NCI-H1105 (cell line): ENCODE measurements around the gene KLHDC7B.
A peak's percentile ranks its signal among the peaks of the same experiment; 100 is the strongest.
"Not testable (repeated sequence)": the region's sequence is repeated elsewhere in the genome, so short reads cannot be mapped to it uniquely, and the experiment has no call there.

Experiments used
- DNase-seq: peaks from one replicate; lab custom pipeline; 2025; lab: John Stamatoyannopoulos, UW

The KLHDC7B gene

DNA sequence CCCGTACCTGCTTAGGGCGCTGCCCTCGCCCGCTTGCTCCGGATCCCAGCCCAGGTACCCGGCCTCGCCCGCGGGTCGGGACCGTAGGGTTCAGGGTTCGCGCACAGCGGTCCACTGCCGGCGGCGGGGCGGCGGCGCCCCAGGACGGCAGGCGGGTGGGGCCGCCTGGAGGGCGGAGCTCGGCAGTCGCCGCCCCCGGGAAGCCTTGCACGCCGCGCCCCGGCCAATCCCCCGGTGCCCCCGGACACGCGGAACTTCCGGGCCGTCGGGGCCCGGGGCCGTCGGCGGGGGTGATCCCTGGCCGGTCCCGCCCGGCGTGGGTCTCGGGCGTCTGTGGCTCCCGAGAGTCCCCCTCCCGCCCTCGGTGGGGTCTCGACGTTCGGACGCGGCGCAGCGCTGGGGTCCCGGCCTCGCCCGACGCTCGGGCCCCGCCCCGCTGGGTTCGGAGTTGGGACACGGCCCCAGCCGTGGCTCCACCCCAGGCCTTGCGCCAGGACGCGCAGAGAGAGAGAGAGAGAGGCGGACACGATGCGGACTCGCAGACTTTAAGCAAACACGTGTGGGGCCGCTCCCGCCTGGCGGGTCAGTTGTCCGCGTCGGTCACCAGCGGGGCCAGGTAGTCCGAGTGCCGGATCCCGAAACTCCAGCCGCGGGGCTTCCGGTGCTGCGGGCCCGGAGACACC lies 15.7 kb upstream of the KLHDC7B start, which contains the start of gene TYMP:
TSS of gene TYMP (minus strand) at position 116 of the 683 bp plus-strand sequence. CDS start 303 bp downstream, outside the sequence.
- DNase-seq: no peak

DNA sequence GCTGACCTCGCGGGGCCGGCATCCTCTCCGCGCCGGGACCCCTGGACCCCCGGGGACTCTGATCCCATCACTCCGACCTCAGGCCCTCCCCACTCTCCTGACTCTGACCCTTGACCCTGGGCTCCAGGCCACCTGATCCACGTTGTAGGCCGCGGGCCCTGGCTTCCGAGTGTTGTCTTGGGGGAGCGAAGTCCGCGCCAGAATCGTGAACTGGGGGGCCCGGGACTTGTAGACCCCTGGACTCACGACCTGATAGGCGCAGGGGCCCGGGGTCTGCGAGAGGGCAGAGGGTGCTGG lies 15.2 kb upstream of the KLHDC7B start:
- DNase-seq: no peak

DNA sequence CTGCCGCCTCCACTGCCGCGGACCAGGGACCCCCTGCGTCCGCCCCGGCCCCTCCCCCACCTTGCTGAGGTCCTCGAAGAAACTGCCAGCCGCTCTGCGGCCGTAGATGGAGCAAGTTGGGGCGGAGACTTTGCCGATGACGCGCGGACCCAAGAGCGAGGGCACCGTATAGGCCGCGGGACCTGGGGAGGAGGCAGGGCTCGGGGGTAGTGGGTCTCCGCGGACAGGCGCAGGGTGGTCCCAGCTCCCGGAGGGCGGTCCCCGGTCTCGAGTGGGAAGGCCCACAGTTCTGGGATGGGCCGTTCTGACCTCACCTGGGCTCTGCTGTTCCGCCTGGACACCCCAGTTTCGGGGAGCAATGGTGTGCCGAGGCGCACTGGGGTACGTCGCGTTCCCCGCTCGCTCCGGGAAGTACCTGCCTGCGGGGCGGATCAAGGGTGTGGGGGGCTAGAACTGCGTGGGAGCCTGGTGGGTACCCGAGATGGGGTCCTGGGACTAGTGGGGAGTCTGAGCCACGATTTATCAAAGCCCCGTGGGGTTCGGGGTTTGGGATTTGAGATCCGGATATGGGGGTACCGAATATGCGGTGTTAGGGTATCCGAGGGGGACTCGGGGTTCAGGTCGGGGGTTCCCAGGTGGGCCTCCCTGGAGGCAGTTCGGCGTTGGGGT lies 14.7 kb upstream of the KLHDC7B start:
- DNase-seq: peak; percentile 56

DNA sequence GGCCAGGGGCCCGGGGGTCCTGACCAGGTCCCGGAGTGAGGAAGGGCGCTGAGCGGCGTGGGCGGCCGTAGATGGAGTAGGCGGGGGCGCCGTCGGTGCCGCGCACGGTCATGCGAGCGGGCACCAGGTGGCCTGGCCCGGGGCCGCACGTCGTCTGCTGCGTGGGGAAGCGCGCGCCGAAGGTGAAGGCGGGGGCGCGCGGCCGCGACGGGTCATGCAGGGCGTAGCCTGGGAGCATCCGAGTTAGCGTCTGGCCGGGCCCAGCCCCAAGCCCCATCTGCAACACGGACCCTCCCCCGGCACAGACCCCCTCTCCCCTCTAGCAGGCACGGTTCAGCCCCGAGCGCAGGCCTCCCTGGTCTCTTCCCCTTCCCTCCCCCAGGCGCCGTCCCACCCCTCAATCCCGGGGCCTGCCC lies 14.1 kb upstream of the KLHDC7B start:
- DNase-seq: peak; percentile 44

DNA sequence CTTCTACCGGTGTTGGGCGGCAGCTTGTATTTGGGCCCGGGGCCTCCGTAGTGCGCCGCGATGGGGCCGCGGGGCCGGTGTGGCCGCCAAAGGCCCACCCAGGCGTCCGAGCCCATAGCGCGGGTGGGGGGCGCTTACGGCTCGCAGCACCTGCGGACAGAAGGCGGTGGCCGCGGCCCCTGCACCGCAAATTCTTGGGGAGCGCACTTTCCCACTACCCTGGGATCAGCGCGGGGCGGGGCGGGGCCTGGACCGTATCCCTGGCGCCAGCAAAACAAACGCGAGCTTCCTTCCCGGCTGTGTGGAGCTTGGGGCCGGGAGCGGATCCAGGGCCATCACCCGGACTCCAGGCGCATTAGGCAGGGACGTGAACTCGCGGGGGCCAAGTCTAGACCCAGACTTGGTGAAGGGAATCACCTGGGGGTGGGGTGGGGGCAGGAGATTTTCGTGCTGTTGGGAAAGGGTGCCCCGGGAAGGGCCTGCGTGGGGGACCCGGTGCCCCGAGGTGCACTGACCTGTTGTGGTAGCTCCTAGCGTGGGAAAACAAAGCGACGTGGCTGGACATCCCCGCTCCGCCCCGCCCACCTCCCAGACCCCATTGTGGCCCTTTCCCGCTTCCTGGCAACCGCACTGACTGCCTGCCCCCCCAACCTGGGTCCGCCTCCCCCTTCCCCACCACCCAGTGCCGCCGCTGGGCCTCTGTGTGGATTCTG lies 13.6 kb upstream of the KLHDC7B start:
- DNase-seq: peak; percentile 47

DNA sequence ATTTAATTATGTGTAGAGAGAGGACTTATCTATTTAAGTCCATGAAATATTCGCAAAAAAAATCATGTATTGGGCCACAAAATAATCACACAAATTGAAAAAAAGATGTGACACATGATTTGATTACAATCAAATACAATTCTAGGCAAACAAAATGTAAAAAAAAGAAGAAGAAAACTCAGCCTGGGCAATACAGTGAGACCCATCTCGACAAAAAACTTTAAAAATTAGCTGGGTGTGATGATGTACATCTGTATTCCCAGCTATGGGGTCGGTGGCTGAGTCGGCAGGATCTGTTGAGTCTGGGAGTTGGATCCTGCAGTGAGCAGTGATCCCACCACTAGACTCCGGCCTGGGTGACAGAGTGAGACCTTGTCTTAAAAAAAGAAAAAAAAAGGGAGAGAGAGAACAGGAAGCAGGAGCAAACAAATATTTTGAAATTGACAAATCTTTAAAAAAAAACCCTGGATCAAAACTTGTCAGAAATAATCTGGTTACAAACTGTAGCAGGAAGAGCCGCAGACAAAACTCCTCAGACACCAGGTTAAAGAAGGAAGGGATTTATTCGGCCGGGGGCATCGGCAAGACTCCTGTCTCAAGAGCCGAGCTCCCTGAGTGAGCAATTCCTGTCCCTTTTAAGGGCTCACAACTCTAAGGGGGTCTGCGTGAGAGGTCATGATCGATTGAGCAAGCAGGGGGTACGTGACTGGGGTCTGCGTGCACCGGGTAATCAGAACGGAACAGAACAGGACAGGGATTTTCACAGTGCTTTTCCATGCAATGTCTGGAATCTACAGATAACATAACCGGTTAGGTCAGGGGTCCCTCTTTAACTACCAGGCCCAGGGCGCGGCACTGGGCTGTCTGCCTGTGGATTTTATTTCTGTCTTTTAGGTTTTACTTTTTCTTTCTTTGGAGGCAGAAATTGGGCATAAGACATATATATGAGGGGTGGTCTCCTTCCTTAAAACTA lies 12.6 kb upstream of the KLHDC7B start:
- DNase-seq: no peak

DNA sequence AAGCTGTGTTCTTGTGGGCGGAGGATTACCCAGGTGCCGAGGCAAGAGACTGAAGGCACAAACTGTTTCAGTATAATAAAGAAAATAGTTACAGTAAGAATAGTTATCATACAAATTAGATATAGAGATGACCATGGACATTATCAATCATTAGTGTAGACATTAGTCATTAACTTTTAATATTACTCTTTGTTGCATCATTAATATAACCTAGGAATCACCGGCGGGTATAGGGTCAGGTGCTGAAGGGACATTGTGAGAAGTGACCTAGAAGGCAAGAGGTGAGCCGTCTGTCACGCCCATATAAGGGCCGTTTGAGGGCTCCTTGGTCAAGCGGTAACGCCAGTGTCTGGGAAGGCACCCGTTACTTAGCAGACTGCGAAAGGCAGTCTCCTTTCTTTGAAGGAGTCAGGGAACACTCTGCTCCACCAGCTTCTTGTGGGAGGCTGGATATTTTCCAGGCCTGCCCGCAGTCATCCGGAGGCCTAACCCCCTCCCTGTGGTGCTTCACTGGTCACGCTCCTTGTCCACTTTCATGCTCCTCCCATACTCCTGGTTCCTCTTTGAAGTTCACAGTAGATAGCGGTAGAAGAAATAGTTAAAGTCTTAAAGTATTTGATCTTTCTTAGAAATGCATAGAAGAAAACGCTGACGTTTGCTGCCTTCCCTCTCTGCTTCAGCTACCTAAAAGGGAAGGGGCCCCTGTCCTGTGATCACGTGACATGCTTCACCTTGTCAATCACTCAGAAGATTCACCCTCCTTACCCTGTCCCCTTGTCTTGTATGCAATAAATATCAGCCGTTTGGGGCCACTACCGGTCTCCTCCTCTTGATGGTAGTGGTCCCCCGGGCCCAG lies 11.6 kb upstream of the KLHDC7B start:
- DNase-seq: not testable (repeated sequence)

DNA sequence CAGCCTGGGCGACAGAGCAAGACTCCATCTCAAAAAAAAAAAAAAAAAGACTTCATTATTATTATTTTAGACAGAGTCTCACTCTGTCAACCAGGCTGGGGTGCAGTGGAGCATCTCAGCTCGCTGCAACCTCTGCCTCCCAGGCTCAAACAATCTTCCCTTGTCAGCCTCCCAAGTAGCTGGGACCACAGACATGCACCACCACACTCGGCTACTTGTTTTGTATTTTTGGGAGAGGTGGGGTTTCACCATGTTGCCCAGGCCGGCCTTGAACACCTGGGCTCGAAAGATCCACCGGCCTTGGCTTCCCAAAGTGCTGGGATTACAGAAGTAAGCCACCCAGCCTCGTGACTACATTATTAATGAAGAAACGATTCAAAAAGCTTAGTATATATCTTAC lies 10.6 kb upstream of the KLHDC7B start:
- no peak for DNase-seq

DNA sequence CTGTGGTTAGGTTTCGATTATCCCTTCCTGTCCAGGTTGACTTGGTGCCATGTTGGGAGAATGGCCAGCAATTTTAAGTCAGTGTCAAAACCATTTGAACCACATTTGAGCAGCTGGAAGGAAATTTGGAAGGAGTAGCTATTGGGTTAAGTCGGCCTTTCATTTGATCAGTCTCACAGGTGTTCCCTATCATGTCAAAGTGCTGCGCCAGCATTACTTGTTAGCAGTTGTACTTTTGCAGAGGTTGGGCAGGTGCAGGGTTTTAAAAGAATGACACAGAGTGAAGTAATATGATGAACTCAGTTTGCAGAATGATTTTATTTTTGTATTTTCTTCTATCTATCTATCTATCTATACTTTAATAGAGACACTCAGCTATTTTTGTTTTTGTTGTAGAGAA lies 9.5 kb upstream of the KLHDC7B start:
- no peak for DNase-seq

DNA sequence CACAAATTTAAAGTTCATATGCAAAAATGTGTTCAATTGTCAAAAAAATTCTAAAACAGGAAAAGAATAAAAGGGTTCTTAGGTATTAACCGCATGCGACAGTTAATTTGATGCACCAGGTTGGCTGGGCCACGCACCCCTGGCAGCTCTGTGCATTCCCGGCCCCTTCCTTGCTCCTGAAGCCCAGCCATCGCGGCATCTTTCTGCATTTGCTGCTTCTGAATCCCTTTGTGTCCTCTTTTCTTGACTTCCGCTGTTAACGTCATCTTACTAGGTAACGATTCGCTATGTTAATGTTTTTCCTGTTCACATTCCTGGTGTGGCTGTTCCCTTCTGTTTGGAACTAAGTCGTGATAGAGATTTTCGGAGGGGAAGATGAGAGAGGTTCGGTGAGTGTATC lies 7.9 kb upstream of the KLHDC7B start:
- no peak for DNase-seq

DNA sequence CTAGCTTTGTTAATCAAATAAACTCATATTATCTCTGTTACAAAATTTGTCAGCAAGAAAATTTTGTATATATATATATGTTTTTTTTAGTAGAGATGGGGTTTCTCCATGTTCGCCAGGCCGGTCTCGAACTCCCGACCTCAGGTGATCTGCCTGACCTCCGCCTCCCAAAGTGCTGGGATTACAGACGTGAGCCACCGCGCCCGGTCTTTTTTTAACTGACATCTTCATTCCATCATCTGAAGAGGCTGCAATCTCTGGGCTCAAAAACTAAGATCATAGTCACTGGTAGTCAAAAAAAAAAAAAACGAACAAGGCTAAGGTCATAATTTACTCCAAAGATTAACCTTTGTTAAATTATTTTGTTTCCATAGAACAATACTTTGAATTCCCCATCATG lies 5.3 kb upstream of the KLHDC7B start:
- DNase-seq: no peak

DNA sequence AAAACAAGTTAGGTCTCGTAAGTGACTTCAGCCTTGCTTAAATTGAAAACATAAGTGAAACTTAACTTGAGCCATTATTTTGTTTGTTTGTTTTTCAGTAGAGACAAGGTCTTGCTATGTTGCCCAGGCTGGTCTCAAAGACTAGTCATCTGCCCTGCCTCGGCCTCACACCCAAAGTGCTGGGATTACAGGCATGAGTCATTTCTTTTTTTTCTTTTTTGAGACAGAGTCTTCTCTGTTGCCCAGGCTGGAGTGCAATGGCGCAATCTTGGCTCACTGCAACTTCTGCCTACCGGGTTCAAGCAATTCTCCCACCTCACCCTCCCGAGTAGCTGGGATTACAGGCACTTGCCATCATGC lies 4.1 kb upstream of the KLHDC7B start:
- not testable (repeated sequence) for DNase-seq

DNA sequence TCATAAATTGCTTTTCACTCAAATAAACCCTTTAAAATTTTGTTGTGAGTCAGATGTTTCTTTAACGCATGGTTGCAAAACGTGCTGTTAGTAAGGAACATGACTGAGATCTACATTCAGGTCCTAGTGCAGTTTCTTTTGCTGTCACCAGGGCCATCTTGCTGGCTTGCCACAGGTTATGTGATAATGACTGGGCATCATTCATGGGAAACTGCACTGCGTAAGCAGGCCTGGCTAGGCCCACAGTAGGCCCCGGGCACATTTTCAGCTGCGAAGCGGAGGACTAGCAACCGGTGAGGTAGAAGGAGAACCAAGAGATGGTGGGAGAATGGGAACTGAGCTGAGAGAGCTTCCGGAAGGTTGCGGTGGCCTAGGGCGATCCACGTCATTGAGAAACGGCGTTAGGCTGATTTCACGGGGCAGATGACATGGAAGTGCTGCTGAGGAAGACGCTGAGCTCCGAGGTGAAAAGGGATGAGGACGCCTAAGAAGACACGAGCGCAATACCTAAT lies 3.2 kb upstream of the KLHDC7B start:
- no peak for DNase-seq

DNA sequence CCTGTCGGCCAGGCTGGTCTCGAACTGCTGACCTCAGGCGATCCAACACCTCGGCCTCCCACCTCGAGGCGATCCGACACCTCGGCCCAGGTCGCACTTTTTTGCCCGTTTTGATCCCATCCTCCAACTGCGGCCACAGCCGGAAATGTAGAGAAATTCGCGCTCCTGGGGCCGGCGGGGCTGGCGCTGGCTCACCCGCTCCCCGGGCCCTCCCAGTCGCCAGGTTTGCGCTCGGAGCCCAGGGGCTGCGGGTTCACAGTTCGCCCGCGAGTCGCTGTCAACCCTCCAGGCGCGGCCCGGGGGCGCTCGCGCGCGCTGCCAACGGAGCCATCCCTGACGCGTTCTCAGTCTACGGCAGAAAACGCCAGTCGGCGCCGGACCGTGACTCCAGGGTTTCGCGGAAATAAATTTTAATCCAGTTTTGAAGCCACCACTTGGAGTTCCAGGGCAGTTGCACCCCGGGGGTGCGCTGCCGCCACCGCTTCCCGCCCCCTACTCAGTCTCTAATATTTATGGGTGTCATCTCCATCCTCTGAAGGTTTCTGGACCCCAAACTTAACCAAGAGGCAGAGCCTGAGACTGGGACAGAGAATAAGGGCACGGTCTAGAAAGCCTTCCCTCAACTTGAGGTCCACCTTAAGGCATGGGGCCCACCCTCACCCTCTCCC lies 1.5 kb upstream of the KLHDC7B start:
- no peak for DNase-seq

DNA sequence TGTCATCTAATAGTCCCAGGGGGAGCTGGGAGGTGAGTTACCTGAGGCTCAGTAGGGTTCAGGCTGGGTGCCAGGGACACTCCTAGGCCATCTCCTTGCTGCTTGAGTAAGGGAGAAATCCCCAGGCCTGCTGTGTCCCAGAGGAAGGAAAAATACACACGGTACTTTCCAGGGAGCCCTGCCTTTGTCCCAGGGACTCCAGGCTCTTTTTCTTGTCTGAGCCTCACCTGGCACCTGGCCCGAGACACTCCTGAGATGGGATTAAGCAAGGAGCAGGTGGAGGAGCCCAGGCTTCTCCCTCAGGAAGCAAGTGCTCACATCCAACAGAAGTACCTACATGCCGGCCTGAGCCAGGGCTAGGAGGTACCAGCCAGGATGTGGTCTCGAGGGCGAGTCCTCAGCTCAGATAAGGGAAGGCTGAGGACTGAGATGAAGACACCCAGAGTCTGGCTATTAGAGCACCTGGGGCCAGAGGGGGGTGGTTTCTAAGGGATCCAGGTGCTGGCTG lies 899 bp upstream of the KLHDC7B start:
- DNase-seq: no peak

DNA sequence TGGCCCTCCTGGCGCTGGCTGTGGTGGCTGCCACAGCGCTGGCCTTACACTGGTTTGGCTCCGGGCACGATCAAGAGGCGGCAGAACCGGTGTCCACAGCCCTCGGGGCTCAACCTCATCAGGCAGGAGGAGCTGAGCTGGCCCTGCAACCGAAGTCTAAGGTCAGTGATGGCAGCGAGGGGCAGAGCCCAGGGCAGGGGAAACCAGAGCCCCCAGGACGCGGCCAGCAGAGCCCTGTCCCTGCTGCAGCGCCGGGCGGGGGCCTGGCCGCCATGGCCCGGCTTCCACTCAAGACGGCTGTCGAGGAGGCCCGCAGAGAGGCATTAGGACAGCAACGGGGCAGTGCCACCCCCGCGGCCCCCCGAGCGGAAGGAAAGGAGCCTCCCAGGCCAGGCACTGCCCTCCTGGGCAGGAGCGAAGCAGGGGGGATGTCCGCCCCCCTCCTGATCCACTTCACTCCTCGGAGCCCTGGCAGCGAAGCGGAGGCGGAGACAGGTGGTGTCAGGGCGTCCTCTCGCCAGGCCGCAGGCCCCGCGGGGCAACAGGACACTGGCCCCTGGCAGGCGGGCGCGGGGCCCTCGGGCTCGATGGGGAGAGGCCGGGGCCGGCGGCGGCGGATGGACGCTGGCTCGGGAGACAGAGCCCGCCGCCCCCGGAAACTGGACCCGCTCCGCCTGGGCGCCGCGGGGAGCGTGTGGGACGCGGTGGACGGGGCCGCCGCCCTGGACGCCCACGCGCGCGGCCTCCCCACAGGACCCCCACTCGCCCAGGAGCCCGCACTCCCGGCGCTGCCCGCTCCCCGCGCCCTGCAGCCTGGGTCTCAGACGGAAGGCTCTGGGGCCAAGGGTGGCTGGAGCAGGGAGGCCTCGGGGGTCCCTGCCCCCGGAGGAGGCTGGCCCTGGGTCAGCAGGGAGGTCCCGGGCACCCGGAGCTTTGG lies 895 bp downstream of the KLHDC7B start:
- DNase-seq: no peak

DNA sequence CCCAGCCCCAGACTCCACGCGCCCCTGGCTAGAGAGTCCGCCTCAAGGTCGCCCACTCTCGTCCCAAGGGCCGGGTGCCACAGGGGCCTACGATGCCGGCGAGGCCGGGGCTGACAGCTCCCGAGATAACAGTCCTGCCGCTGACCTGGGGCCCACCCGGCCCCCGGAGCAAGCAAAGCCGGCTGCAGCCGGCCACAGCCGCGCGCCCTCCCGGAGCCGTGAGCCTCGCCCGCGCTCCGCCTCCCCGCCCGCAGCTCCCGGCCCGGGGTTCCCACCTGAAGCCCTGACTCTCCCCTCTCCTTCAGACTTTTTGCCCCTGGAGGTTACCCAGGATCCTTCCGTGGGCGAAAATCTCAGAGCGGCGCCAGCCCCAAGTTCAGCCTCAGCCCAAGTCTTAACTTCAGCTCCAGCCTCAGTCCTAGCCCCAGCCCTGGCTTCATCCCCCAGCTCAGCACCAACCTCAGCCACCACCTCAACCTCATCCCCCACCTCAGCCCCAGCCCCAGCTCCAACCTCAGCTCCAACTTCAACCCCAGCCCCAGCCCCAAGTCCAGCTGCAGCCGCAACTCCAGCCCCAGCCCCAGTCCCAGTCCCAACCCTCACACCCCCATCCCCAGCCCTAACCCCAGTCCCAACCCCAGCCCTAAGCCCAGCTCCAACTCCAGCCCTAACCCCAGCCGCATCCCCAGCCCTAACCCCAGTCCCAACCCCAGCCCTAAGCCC lies 1.7 kb downstream of the KLHDC7B start:
- no peak for DNase-seq
